ENCODE data around the gene DFFB.
"Not testable (repeated sequence)": the region's sequence is repeated elsewhere in the genome, so short reads cannot be mapped to it uniquely, and the experiment has no call there.

DFFB gene

DNA sequence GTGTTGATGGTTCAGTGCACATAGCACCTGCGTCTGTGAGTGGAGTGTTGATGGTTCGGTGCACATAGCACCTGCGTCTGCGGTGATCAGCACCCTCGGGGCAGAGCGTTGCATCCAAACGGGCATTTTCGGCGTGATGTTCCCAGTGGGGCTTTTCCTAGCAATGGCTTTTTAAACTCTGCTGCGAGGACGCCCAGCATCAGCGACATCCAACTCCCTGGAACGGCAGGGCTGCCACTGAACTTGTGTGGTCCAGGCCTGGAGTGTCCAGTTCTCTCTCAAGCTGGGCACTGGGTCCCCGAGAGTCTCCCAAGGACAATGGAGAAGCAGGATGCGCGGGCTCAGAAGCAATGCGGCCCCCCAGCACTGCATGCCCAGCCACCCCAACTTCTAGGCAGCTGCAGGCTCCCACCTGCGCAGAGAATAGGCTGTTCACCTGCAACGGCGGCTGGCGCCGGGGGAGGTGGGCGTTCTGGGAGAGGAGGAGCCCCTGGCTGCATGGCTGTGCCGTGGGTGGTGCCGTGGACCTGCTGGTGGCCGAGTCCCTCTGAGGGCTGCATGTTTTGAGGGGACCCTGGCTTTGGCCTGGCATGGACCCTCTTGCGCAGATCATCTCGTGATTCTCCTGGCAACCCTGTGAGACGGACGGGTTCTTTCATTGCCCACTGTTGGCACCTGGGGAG, 52.9 kb downstream of the DFFB start:
- DNase-seq (ENCODE audit: low read depth), result no peak

DNA sequence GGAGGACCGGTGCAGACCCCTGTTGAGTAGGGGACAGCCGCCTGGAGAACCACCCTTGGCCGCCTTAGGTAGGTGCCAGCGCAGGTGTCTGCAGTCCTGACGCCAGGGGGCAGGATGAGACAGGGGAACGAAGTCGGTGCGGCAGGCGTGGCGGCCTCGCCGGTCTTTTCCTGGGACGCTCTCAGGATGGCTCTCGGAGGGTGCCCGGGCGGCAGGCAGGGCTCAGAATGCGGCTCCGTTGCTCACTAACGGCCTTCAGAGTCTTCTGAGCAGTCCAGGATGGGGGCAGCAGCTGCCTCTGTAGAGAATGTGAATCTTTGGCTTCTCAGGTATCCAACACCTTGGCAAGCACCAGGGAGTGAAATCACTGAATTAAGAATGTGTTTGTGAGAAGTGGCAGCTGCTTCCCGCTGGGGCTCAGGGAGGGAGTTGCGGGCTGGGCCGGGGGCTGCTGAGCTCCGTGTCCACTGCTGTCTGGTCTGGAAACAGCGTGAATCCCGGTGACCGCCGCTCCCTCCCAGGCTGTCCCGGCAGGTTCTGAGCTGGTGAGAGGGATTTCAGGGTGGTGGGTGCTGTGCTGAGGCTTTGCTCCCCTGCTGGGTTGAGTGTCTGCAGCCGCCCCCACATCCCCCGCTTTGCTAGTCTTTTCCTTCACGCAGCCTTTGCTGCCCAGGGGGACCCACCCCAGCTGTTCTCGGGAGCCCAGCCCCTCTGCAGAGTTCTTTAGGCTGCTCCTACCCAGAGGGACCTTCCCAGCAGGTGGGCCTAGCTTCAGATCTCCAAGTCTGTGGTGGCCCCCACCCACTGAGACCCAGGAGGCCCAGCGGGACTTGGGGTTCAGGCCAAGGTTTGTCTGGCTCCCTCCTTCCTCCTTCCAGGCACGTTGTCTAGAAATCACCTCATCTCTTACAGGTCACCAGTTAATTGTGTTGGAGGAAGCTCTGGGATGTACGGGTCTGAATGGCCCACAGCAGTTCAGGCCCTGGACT, 53.9 kb downstream of the DFFB start:
- no peak for DNase-seq (ENCODE audit: low read depth)

- no peak for DNase-seq (ENCODE audit: low read depth)
These were observed 54.9 kb downstream of the DFFB start for GRCh38 chr1:3911981-3912808.

- no peak for DNase-seq (ENCODE audit: low read depth)
These were observed 55.8 kb downstream of the DFFB start for GRCh38 chr1:3912809-3913685.

- no peak for DNase-seq (ENCODE audit: low read depth)
These were observed 57.1 kb downstream of the DFFB start for GRCh38 chr1:3914331-3914851.

DNA sequence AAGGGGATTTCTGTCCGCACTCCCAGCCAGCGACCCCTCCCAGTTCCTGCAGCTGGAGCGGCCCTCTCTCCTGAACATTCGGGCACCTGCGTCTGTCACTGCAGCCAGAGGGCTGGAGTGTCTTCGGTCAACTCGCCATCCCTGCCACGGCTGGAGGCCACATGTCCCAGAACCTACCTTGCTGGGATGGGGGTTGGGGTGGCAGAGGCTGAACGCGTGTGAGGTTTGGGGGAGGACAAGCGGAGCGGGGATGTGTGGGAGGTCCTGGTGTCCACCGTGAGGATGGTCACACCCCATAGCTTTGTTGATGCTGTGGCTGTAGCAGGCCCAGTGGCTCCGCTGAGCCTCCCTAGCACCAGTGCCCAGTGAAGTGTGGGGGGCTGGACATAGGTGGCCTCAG, 57.6 kb downstream of the DFFB start:
- DNase-seq (ENCODE audit: low read depth), result no peak

DNA sequence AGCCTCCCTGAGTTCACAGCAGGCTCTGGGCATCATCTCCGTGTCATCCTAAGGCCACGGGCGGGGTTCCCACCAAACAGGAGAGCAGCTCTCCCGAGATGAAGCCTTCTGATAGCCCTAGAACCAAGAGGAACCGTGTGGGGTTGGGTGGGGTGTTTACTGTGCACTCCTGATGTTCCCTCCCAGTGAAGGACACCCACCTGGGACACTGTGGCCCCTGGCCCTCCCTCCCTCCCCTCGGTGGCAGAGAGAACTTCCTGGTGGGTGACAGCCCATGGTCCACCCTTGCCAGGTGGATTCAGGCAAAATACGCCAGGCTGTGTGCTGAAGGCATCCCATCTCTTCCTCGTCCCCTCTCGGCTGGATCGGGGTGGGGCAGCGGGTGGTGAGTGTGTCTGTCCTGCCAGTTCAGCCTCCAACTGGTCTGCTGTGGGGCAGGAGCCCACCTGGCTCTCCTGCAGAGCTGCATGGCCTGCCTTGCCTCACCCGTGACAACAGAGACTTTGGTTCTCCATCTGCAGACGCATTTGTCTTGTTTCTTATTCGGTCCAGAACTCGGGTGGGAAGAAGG, 58.4 kb downstream of the DFFB start:
- no peak for DNase-seq (ENCODE audit: low read depth)

DNA sequence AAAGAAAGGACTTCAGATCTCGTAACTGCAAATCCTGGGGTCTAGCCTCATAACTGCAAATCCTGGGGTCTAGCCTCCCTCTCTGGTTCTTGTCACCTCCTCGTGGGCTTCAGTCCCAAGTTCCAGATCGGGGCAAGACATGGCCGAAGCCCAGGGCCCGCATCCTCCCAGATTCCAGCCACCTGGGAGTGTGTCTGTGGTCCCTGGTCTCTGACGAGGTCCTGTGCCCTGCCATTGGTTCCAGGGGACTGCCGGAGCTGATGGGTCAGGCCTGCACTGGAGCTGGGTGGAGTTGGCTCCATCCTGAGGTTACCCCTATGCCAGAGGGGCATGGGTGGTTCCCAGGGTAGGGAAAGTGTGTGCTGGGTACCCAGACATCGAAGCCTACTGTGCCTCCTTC, 60.5 kb downstream of the DFFB start:
- no peak for DNase-seq (ENCODE audit: low read depth)

DNA sequence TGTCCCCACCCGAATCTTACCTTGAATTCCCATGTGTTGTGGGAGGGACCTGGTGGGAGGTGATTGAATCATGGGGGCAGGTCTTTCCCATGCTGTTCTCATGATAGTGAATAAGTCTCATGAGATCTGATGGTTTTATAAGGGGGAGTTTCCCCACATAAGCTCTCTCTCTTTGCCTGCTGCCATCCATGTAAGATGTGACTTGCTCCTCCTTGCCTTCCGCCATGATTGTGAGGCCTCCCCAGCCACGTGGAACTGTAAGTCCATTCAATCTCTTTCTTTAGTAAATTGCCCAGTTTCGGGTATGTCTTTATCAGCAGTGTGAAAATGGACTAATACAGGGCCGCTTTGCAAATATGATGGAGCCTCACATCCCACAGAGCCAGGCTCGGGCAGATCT, 61.1 kb downstream of the DFFB start:
- not testable (repeated sequence) for DNase-seq (ENCODE audit: low read depth)

DNA sequence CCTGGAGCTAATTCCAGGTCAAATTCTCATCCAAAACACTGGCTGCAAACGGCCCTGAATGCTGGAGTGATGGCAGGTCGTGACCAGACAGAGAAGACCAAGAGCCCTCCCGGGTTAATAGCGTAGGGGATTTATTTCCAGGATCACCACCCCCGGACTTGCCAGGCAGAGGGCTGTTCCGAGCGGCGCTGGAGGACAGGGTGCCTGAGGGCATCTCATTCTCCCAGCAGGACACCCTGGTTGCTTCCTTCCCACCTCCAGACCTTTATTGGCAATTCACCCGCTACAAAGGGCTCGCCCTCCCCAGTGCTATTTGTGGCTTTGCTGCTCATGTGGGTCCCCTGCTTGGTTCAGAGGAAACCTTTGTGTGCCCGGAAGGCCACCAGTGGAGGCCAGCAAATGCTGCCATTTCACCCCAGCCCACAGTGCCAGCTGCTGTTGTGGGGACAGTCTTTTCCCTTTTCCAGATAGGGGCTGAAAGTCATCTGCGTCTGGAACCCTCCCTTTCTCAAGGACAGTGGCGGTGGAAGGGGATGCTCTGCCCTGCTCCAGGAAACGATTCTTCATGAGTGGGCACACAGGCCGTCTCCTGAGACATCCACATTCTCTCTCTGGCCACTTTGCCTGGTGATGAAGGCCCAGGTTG, 61.8 kb downstream of the DFFB start:
- no peak for DNase-seq (ENCODE audit: low read depth)

- DNase-seq (ENCODE audit: low read depth), result no peak
These were observed 62.4 kb downstream of the DFFB start for GRCh38 chr1:3919706-3920105.

- no peak for DNase-seq (ENCODE audit: low read depth)
These were observed 64.5 kb downstream of the DFFB start for GRCh38 chr1:3921765-3922164.

DNA sequence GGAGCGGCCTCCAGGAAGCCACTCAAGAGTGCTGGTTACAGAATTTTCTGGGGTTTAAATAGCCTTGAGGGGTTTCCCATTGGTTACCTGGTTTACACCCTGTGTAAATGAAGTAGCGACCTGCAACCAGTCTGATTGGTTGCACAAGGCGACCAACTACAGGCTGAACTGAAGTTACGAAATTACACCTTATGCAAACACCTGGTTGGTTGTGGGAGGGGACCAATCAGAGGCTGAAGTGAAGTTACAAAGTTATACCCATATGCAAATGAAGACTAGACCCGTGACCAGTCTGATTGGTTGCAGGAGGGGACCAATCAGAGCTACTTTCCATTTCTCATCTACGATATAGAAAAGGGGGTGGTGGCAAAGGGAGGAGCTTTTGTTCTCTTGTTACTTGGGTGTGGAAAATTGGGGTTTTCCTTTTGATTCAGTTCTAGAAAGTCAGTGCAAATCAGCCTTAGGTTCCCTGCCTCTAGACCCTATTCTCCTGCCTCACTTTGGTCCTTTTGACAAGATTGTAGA, 65.0 kb downstream of the DFFB start:
- no peak for DNase-seq (ENCODE audit: low read depth)

DNA sequence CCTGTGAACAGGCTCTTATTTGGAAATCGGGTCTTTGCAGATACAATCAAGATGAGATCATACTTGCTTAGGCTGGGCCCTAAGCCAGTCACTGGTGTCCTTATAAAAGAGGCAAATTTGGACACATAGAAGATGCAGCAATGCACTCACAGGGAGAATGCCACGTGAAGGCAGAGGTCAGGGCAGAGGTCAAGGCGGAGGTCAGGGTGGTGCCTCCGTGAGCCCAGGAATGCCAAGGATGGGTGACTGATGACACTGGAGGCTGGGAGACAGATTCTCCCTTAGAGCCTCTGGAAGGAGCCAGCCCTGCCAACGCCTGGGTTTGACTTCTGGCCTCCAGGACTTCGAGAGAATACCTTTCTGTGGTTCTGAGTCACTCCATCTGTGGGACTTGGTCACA, 65.6 kb downstream of the DFFB start:
- no peak for DNase-seq (ENCODE audit: low read depth)

- DNase-seq (ENCODE audit: low read depth), result no peak
These were observed 66.3 kb downstream of the DFFB start for GRCh38 chr1:3923378-3924185.

GRCh38 chr1:3924186-3924824, 67.0 kb downstream of the DFFB start:
- no peak for DNase-seq (ENCODE audit: low read depth)

- DNase-seq (ENCODE audit: low read depth), result no peak
These were observed 67.5 kb downstream of the DFFB start for GRCh38 chr1:3924825-3925220.

DNA sequence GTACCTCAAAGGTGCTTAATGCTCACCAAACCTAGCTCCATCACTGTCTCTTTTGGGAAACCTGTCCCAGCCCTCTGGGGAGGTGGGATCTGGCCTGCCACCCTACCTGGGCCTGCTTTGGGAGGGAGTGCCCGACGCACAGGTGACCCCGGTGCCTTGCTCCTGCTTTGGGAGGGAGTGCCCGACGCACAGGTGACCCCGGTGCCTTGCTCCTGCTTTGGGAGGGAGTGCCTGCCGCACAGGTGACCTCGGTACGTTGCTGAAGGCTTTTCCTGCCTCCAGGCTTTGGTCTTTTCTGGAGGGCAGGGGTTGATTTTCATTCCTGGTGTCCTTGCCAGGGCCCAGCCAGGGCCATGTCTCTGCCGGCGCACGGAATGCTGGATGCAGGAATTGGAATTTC, 68.0 kb downstream of the DFFB start:
- DNase-seq (ENCODE audit: low read depth), result no peak

DNA sequence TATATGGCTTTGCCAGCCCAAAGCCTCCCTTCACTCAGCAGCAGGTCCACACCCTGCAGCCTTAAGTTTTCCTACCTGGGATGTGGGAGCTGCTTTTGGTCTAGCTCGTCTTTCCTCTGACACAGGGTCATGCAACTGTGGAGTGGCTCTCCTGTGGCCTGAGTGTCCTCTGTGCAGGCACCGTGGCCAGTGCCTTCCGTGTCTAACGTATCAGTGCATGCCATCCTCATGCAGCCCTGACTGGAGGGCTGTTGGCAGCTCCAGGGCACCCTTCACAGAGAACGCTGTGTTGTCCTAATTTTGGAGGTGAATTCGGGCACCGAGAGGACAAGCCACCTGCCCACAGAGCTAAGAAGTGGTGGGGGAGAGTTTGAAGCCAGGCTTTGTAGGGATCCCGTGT, 68.5 kb downstream of the DFFB start:
- no peak for DNase-seq (ENCODE audit: low read depth)

Data from GM04503 (cell line).